ENCODE results near the gene HOXD13. TPM values are rescaled to one million over a fixed set of nuclear protein-coding genes. Genes with fewer than 3 reads are reported as not detected.

HOXD13 gene
- total RNA-seq, 1 donor from 2014 or later = not detected

DNA sequence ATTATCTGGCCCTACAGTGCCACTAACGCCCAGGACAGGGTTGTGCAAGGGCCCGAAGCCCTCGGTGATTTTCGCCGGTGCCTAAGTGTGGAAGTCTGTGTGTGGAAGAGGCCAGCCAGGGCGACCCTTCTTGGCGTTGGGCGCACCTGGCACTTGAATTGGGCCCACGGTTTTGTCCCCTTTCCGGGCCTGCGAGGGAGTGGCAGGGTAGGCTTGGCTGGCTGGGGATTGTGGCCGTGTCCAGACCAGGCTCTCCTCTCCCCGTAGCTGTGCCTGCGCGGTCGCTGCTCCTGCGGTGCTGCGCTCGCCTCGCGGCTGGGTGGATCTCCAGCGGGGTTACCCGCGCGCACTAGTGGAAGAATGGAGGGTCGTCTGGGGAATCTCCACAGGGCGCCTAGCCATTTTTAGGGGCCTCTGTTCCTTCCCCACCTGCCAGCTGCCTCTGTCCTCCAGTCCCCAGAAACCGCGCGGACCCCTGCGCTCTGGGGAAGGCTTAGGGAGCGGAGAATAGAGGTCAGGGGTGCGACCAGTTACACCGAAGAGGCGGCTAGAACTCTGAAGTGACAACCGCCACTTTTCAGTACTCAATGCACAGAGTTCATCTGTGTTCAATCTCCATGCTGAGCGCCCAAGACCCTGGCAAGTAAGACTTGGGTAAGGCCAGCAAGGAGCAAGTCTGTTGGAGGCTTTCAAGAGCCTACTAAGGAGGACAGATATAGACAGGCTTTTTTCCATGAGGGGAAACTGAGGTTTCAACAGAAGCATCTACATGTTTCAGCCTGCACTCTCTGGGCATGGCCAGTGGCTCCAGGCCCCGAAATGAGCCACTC lies 24.7 kb upstream of the HOXD13 start:
- no peaks in the 10 kb centered on the region for H3K36me3 ChIP-seq
- DNase-seq = no peak
- H3K4me1 ChIP-seq = peaks cover 23% of the 10 kb centered on the region
- H3K9me3 ChIP-seq (replicated peaks) = no peaks in the 10 kb centered on the region
- TF ChIP-seq, protein P1, sequence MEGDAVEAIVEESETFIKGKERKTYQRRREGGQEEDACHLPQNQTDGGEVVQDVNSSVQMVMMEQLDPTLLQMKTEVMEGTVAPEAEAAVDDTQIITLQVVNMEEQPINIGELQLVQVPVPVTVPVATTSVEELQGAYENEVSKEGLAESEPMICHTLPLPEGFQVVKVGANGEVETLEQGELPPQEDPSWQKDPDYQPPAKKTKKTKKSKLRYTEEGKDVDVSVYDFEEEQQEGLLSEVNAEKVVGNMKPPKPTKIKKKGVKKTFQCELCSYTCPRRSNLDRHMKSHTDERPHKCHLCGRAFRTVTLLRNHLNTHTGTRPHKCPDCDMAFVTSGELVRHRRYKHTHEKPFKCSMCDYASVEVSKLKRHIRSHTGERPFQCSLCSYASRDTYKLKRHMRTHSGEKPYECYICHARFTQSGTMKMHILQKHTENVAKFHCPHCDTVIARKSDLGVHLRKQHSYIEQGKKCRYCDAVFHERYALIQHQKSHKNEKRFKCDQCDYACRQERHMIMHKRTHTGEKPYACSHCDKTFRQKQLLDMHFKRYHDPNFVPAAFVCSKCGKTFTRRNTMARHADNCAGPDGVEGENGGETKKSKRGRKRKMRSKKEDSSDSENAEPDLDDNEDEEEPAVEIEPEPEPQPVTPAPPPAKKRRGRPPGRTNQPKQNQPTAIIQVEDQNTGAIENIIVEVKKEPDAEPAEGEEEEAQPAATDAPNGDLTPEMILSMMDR (IDR thresholded peaks at IDR 0.05; ENCODE audit: borderline replicate concordance) = no peak
- H3K4me3 ChIP-seq = peak overlapping the region; percentile 51
- no peak overlapping the region for H3K27ac ChIP-seq (replicated peaks)
- intact Hi-C loops (cut with micrococcal nuclease) = no loop called here
- H3K27me3 ChIP-seq (ENCODE audit: low read depth) = peaks cover 99% of the 10 kb centered on the region

GRCh38 chr2:176068419-176068832 lies 24.1 kb upstream of the HOXD13 start:
- TF ChIP-seq, protein P1 (IDR thresholded peaks at IDR 0.05; ENCODE audit: borderline replicate concordance) = no peak
- no peaks in the 10 kb centered on the region for H3K9me3 ChIP-seq (replicated peaks)
- H3K27ac ChIP-seq (replicated peaks) = no peak overlapping the region
- peaks cover 99% of the 10 kb centered on the region for H3K27me3 ChIP-seq (ENCODE audit: low read depth)
- H3K4me3 ChIP-seq = peak overlapping the region; percentile 51
- no peaks in the 10 kb centered on the region for H3K36me3 ChIP-seq
- peaks cover 28% of the 10 kb centered on the region for H3K4me1 ChIP-seq
- DNase-seq = no peak
- intact Hi-C loops (cut with micrococcal nuclease) = no loop called here

- H3K4me1 ChIP-seq = peaks cover 28% of the 10 kb centered on the region
- H3K27ac ChIP-seq (replicated peaks) = no peak overlapping the region
- TF ChIP-seq, protein P1 (IDR thresholded peaks at IDR 0.05; ENCODE audit: borderline replicate concordance) = no peak
- H3K27me3 ChIP-seq (ENCODE audit: low read depth) = peaks cover 100% of the 10 kb centered on the region
- intact Hi-C loops (cut with micrococcal nuclease) = no loop called here
- H3K9me3 ChIP-seq (replicated peaks) = no peaks in the 10 kb centered on the region
- no peaks in the 10 kb centered on the region for H3K36me3 ChIP-seq
- no peak for DNase-seq
- H3K4me3 ChIP-seq = no peak overlapping the region
Observed at GRCh38 chr2:176071330-176072291, 20.9 kb upstream of the HOXD13 start.

GRCh38 chr2:176072292-176072669 lies 20.2 kb upstream of the HOXD13 start:
- intact Hi-C loops (cut with micrococcal nuclease) = no loop called here

More at GRCh38 chr2:176072292-176072669, 20.2 kb upstream of the HOXD13 start:
- Histone ChIP-seq H3K27me3 (ENCODE audit: low read depth) (peaks cover 100% of the 10 kb centered on the region), H3K4me1 (peaks cover 21% of the 10 kb centered on the region), H3K4me3 (no peak overlapping the region), H3K36me3 (no peaks in the 10 kb centered on the region), H3K27ac (replicated peaks) (no peak overlapping the region), H3K9me3 (replicated peaks) (no peaks in the 10 kb centered on the region)
- TF ChIP-seq, protein P1 (IDR thresholded peaks at IDR 0.05; ENCODE audit: borderline replicate concordance) = no peak
- no peak for DNase-seq

Data from left ventricle myocardium inferior (tissue), 1 donor.